Transverse colon (tissue), 4 donors: ENCODE measurements around the gene REEP5. TPM values are rescaled to one million over a fixed set of nuclear protein-coding genes. Genes with fewer than 3 reads are reported as not detected.

Experiments
- DNase-seq: peaks from one replicate; pipeline ENCODE4 v3.0.0-alpha.2; 2019
- H3K27ac ChIP-seq, 4 donors: fragments of 200-600 bp; sonication (generic); 2 replicates each; pipeline ENCODE4 v1.5.1; 2016 to 2018; ENCODE audit warnings: inconsistent platforms in 4 of 4
- H3K27me3 ChIP-seq: fragments of 200-600 bp; sonication (generic); 2 replicates; pipeline ENCODE4 v1.5.1; 2017; ENCODE audit warnings: inconsistent platforms
- H3K36me3 ChIP-seq, 4 donors: fragments of 200-600 bp; sonication (generic); 2 replicates each; pipeline ENCODE4 v1.5.1; 2017 to 2019; ENCODE audit warnings: inconsistent platforms in 4 of 4
- H3K4me1 ChIP-seq, 4 donors: fragments of 200-600 bp; sonication (generic); 2 replicates each; pipeline ENCODE4 v1.5.1; 2017 to 2020; ENCODE audit warnings: inconsistent platforms in 4 of 4
- H3K4me3 ChIP-seq, 4 donors: fragments of 200-600 bp; sonication (generic); 1 replicate in 1 of 4; 2 replicates in 3 of 4; pipeline versions ENCODE4 v1.5.1 to v1.6.1; 2017 to 2019; ENCODE audit warnings: inconsistent platforms in 4 of 4
- H3K9me3 ChIP-seq, 2 donors: fragments of 200-600 bp; sonication (generic); 2 replicates each; pipeline ENCODE4 v1.5.1; 2017 to 2019; ENCODE audit warnings: inconsistent platforms in 2 of 2
- EP300 ChIP-seq: sonication (generic); formaldehyde crosslinking; IDR thresholded peaks from one replicate; pipeline ENCODE4 v1.6.1; 2017; ENCODE audit warnings: antibody characterized with exemption, low read depth
- POLR2A ChIP-seq: fragments of 450-650 bp; IDR thresholded peaks from one replicate; pipeline ENCODE4 v1.6.1; 2016; ENCODE audit warnings: antibody characterized with exemption, mild to moderate bottlenecking, moderate library complexity
- POLR2AphosphoS5 ChIP-seq, 3 donors: sonication (generic); formaldehyde crosslinking; IDR thresholded peaks; one replicate each; pipeline ENCODE4 v1.6.1; 2016; ENCODE audit warnings: antibody characterized with exemption in 3 of 3
- WGBS, 2 donors: methylation state at CpG; one replicate each; pipeline ENCODE4 v1.1.5; 2018; ENCODE audit warnings: low coverage in 1 of 2; 5-methylcytosine and 5-hydroxymethylcytosine counted together
- in situ Hi-C, 4 donors: fragments of 200-750 bp; cut with MboI; loops; one replicate each; pipeline versions ENCODE4 v1.15.0 to v1.15.1; 2017; ENCODE audit warnings: low sequenced_read_pairs in 3 of 4, low pct_ligation_motif_present in 1 of 4, low pct_unique_long_range_greater_than_20kb in 1 of 4
- intact Hi-C: fragments of 100-400 bp; cut with DNase I; formaldehyde crosslinking; loops from one replicate; pipeline ENCODE4 v1.15.1; 2023; ENCODE audit warnings: low total_unique reads
- total RNA-seq, 4 donors: library from RNA; depleted of rRNA; stranded (reverse); fragments of >200 nt; gene quantifications; one replicate each; pipeline ENCODE4 v1.1.0, GENCODE V29; 2016
- TF ChIP-seq, protein P1 (sequence below), 5 experiments: fragments of 200-600 bp in 3 of 5; fragments of 450-650 bp in 2 of 5; sonication (generic) in 3 of 5; IDR thresholded peaks; 1 replicate in 2 of 5; 2 replicates in 3 of 5; pipeline ENCODE4 v1.5.1; 2016 to 2017; ENCODE audit warnings: antibody characterized with exemption in 5 of 5, inconsistent platforms in 3 of 5, mild to moderate bottlenecking in 2 of 5, moderate library complexity in 1 of 5

The REEP5 gene
- total RNA-seq, 4 donors from 2014 or later: 15.7 to 63.5 (median 56.4) TPM

DNA sequence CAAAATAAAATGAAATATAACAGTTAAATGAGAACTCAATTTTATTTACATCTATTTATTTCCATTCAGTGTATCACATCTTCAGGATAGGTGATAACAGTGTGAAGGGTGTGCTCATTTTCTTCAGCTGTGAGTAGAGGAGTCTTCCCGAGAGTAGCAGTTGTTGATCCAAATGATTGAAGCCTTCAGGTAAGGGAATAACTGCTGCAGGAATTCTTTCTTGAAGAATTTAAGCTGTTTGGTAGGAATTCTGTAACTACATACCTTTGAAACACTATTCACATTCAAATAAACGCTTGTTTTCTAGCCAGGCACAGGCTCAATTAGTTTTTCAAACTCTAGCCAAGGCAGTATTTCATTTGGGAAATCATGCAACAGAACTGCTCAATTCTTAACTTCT, 45.7 kb downstream of the REEP5 start:
- in situ Hi-C loops: no loop called here
- no peak overlapping the region for H3K4me3 ChIP-seq
- TF ChIP-seq POLR2A: no peak
- TF ChIP-seq, protein P1, sequence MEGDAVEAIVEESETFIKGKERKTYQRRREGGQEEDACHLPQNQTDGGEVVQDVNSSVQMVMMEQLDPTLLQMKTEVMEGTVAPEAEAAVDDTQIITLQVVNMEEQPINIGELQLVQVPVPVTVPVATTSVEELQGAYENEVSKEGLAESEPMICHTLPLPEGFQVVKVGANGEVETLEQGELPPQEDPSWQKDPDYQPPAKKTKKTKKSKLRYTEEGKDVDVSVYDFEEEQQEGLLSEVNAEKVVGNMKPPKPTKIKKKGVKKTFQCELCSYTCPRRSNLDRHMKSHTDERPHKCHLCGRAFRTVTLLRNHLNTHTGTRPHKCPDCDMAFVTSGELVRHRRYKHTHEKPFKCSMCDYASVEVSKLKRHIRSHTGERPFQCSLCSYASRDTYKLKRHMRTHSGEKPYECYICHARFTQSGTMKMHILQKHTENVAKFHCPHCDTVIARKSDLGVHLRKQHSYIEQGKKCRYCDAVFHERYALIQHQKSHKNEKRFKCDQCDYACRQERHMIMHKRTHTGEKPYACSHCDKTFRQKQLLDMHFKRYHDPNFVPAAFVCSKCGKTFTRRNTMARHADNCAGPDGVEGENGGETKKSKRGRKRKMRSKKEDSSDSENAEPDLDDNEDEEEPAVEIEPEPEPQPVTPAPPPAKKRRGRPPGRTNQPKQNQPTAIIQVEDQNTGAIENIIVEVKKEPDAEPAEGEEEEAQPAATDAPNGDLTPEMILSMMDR (IDR thresholded peaks at IDR 0.05): no peak
- no peak for TF ChIP-seq EP300
- no peak for TF ChIP-seq POLR2AphosphoS5 (IDR thresholded peaks at IDR 0.05)
- DNase-seq: no peak
- no peaks in the 10 kb centered on the region for H3K4me1 ChIP-seq
- H3K9me3 ChIP-seq: no peaks in the 10 kb centered on the region
- no peaks in the 10 kb centered on the region for H3K27me3 ChIP-seq
- peaks cover 0 to 33% (median 5%) of the 10 kb centered on the region in 4 donors for H3K36me3 ChIP-seq
- H3K27ac ChIP-seq: no peak overlapping the region
- intact Hi-C loops: no loop called here
- 64 to 70% methylated on average over 2 of the region's 2 CpGs for WGBS, 2 donors

DNA sequence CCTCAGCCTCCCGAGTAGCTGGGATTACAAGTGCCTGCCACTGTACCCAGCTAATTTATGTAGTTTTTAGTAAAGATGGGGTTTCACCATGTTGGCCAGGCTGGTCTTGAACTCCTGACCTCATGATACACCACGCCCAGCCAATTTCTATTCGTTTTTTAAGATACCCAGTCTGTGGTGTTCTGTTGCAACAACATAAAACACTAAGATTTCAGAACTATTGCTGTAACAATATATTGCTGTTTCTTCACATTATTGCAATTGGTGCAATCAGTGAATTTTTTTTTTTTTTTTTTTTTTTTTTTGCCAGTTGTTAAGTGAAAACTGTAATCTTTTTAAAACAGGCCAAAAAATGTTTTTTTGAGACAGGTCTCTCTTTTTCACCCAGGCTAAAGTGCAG, 51.1 kb downstream of the REEP5 start:
- H3K4me1 ChIP-seq: no peaks in the 10 kb centered on the region
- no peak for TF ChIP-seq POLR2AphosphoS5 (IDR thresholded peaks at IDR 0.05)
- TF ChIP-seq EP300: no peak
- TF ChIP-seq, protein P1 (IDR thresholded peaks at IDR 0.05): no peak
- TF ChIP-seq POLR2A: no peak
- no peaks in the 10 kb centered on the region for H3K9me3 ChIP-seq
- H3K4me3 ChIP-seq: no peak overlapping the region
- intact Hi-C loops: no loop called here
- no peaks in the 10 kb centered on the region for H3K27me3 ChIP-seq
- 50 to 63% methylated on average over 2 to 3 of the region's 3 CpGs for WGBS, 2 donors
- DNase-seq: no peak
- peaks cover 0 to 47% (median 6%) of the 10 kb centered on the region in 4 donors for H3K36me3 ChIP-seq
- in situ Hi-C loops: no loop called here
- no peak overlapping the region for H3K27ac ChIP-seq

DNA sequence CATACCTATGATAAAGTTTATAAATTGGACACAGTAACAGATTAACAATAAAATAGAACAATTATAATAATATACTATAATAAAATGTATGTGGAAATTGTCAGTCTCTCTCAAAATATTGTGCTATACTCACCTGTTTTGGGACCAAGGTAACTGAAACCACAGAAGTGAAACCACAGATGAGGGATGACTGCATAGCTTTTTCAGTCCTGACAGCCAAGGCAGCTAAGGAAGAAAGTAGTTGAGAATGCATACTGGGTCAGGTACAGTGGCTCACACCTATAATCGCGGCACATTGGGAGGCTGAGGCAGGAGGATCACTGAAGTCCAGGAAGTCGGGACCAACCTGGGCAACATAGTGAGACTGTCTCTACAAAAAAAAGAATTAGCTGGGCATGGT, 52.1 kb downstream of the REEP5 start:
- H3K27me3 ChIP-seq: no peaks in the 10 kb centered on the region
- no peaks in the 10 kb centered on the region for H3K9me3 ChIP-seq
- in situ Hi-C loops (no loop called here), intact Hi-C loops (no loop called here)
- no peak overlapping the region for H3K27ac ChIP-seq
- WGBS, 2 donors: 91 to 94% methylated on average over 3 of the region's 3 CpGs
- peaks cover 0 to 52% (median 10%) of the 10 kb centered on the region in 4 donors for H3K36me3 ChIP-seq
- no peak for DNase-seq
- no peak overlapping the region for H3K4me3 ChIP-seq
- TF ChIP-seq POLR2AphosphoS5 (IDR thresholded peaks at IDR 0.05) (no peak), EP300 (no peak), POLR2A (no peak)
- TF ChIP-seq, protein P1 (IDR thresholded peaks at IDR 0.05): no peak
- H3K4me1 ChIP-seq: no peaks in the 10 kb centered on the region

DNA sequence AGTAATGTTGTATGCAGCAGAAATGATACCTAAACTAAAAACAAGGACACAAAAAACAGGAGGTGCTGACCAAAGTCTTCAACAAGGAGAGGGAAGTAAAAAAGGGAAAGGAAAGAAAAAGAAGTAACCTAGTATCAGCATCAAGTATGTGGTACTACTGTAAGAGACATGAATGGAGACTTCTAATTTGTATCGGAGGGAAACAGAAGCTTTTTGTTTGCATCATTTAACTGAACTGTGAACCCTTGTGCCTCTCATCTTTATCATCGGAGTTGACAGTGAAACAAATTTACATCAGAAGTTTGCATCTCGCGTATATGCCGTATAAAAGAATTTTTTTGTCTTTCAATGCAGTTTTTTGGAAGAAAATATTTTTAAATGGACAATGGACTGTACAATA, 54.6 kb downstream of the REEP5 start:
- 94 to 96% methylated on average over 5 of the region's 5 CpGs for WGBS, 2 donors
- intact Hi-C loops (no loop called here), in situ Hi-C loops (no loop called here)
- H3K9me3 ChIP-seq: no peaks in the 10 kb centered on the region
- DNase-seq: no peak
- H3K4me1 ChIP-seq: peaks cover 0 to 21% (median 8%) of the 10 kb centered on the region in 4 donors
- H3K27me3 ChIP-seq: no peaks in the 10 kb centered on the region
- peaks cover 0 to 59% (median 10%) of the 10 kb centered on the region in 4 donors for H3K36me3 ChIP-seq
- H3K4me3 ChIP-seq: no peak overlapping the region
- TF ChIP-seq POLR2AphosphoS5 (IDR thresholded peaks at IDR 0.05) (no peak), EP300 (no peak), POLR2A (no peak)
- TF ChIP-seq, protein P1 (IDR thresholded peaks at IDR 0.05): no peak
- no peak overlapping the region for H3K27ac ChIP-seq
